B cell (primary cell): ENCODE results near the gene NEURL2. TPM values are rescaled to one million over a fixed set of nuclear protein-coding genes. Genes with fewer than 3 reads are reported as not detected.

Experiments
- ATAC-seq: fragments of 200-7000 bp; cut with Tn5 transposase; one replicate; pipeline ENCODE4 v1.10.0; 2021; ENCODE audit warnings: low read depth, mild to moderate bottlenecking, moderate number of reproducible peaks, moderate library complexity
- CTCF ChIA-PET: fragments of 350-600 bp; sonication (Branson Sonifier 250); formaldehyde crosslinking; loops from one replicate; lab custom pipeline; 2021; ENCODE audit warnings: antibody characterized with exemption, inconsistent platforms; lab: Charles Lee
- POLR2A ChIA-PET: fragments of 350-600 bp; sonication (Branson Sonifier 250); formaldehyde crosslinking; loops from one replicate; lab custom pipeline; 2021; ENCODE audit warnings: antibody characterized with exemption; lab: Charles Lee
- DNase-seq: peaks from one replicate; pipeline ENCODE4 v3.0.0; 2013
- H2AFZ ChIP-seq: 2 replicates; pipeline ENCODE4 v1.6.1; 2012; ENCODE audit warnings: mild to moderate bottlenecking, low read depth, low read length; ENCODE audit not compliant: insufficient read depth, poor library complexity, severe bottlenecking
- H3K27ac ChIP-seq, 2 donors: 1 replicate in 1 of 2; 2 replicates in 1 of 2; pipeline ENCODE4 v1.5.1; 2012 to 2013; ENCODE audit warnings: low read length in 2 of 2, mild to moderate bottlenecking in 2 of 2, moderate library complexity in 1 of 2
- H3K27me3 ChIP-seq, 4 experiments: fragments of 200-600 bp in 1 of 4; sonication (generic) in 1 of 4; replicated peaks in 1 of 4; 1 replicate in 2 of 4; 2 replicates in 2 of 4; pipeline versions ENCODE4 v1.6.1 to v1.7.0; 2013 to 2016; ENCODE audit warnings: low read length in 3 of 4, mild to moderate bottlenecking in 2 of 4, mixed read lengths in 1 of 4, moderate library complexity in 1 of 4; ENCODE audit not compliant: insufficient read depth in 4 of 4, control insufficient read depth in 3 of 4; ENCODE audit errors: control extremely low read depth in 1 of 4
- H3K36me3 ChIP-seq, 2 experiments: replicated peaks in 1 of 2; 1 replicate in 1 of 2; 2 replicates in 1 of 2; pipeline versions ENCODE4 v1.6.1 to v1.7.1; 2013; ENCODE audit warnings: low read length in 1 of 2; ENCODE audit not compliant: insufficient read depth in 2 of 2, control insufficient read depth in 1 of 2; ENCODE audit errors: control extremely low read depth in 1 of 2, extremely low read depth in 1 of 2
- H3K4me1 ChIP-seq, 2 donors: fragments of 200-600 bp in 1 of 2; sonication (generic) in 1 of 2; 1 replicate in 1 of 2; 2 replicates in 1 of 2; pipeline versions ENCODE4 v1.5.1 to v1.6.1; 2013 to 2017; ENCODE audit warnings: low read length in 2 of 2; ENCODE audit not compliant: control insufficient read depth in 2 of 2, insufficient read depth in 2 of 2
- H3K4me2 ChIP-seq: replicated peaks from 2 replicates; pipeline ENCODE3; 2012; ENCODE audit warnings: mild to moderate bottlenecking, low read depth, low read length; ENCODE audit not compliant: poor library complexity, severe bottlenecking
- H3K4me3 ChIP-seq, 5 experiments: fragments of 200-600 bp in 1 of 5; sonication (generic) in 1 of 5; 1 replicate in 3 of 5; 2 replicates in 2 of 5; pipeline versions ENCODE4 v1.5.1 to v1.7.0; 2011 to 2016; ENCODE audit warnings: low read length in 4 of 5, mild to moderate bottlenecking in 4 of 5, low read depth in 2 of 5, control low read depth in 1 of 5, moderate library complexity in 1 of 5; ENCODE audit not compliant: insufficient read depth in 1 of 5; ENCODE audit errors: control extremely low read depth in 1 of 5, extremely low read depth in 1 of 5
- H3K79me2 ChIP-seq: fragments of 200-600 bp; sonication (generic); one replicate; pipeline ENCODE4 v1.6.0; 2016; ENCODE audit warnings: low read length; ENCODE audit not compliant: control insufficient read depth, insufficient read depth
- H3K9ac ChIP-seq: fragments of 200-600 bp; sonication (generic); 2 replicates; pipeline ENCODE4 v1.6.1; 2017; ENCODE audit warnings: mild to moderate bottlenecking, low read length, moderate library complexity
- H3K9me3 ChIP-seq, 3 donors: one replicate each; pipeline versions ENCODE4 v1.6.1 to v1.7.1; 2013; ENCODE audit warnings: low read length in 2 of 3; ENCODE audit not compliant: control insufficient read depth in 2 of 3, insufficient read depth in 1 of 3; ENCODE audit errors: control extremely low read depth in 1 of 3
- H4K20me1 ChIP-seq: 2 replicates; pipeline ENCODE4 v1.6.0; 2012; ENCODE audit warnings: mild to moderate bottlenecking, low read length; ENCODE audit not compliant: insufficient read depth, control insufficient read depth, poor library complexity, severe bottlenecking
- H3K27ac Mint-ChIP-seq: one replicate; pipeline ENCODE4 v1.8.0; 2021; ENCODE audit warnings: mixed read lengths
- H3K27me3 Mint-ChIP-seq: one replicate; pipeline ENCODE4 v1.8.0; 2021; ENCODE audit warnings: mixed read lengths
- H3K4me1 Mint-ChIP-seq: one replicate; pipeline ENCODE4 v1.8.0; 2021; ENCODE audit warnings: mixed read lengths
- H3K4me3 Mint-ChIP-seq: one replicate; pipeline ENCODE4 v1.8.0; 2021; ENCODE audit warnings: mixed read lengths
- H3K9me3 Mint-ChIP-seq: one replicate; pipeline ENCODE4 v1.8.0; 2022; ENCODE audit warnings: mixed read lengths; ENCODE audit not compliant: insufficient read depth
- EZH2 ChIP-seq: IDR thresholded peaks from 2 replicates; pipeline ENCODE4 v1.6.1; 2012; ENCODE audit warnings: borderline replicate concordance, low read depth, mild to moderate bottlenecking, moderate library complexity, low read length; ENCODE audit not compliant: insufficient read depth, poor library complexity, severe bottlenecking
- WGBS: methylation state at CpG from one replicate; pipeline ENCODE4 v1.1.5; 2013; ENCODE audit warnings: missing lambda C conversion rate; ENCODE audit not compliant: insufficient coverage; 5-methylcytosine and 5-hydroxymethylcytosine counted together
- intact Hi-C: fragments of 100-400 bp; cut with micrococcal nuclease; formaldehyde crosslinking; loops from one replicate; pipeline ENCODE4 v1.10.0; 2022
- polyA plus RNA-seq: library from polyadenylated mRNA; depleted of rRNA; stranded (reverse); fragments of >200 nt; gene quantifications from 2 replicates; pipeline ENCODE4 v1.2.3, GENCODE V29; 2012
- total RNA-seq, 2 donors: library from RNA; stranded (reverse); fragments of 120-200 nt in 1 of 2; gene quantifications; 1 replicate in 1 of 2; 2 replicates in 1 of 2; pipeline versions ENCODE4 v1.2.3 to v1.2.4, GENCODE V29; 2013 to 2022
- TF ChIP-seq, protein P1 (sequence below): fragments of 200-600 bp; IDR thresholded peaks from one replicate; pipeline ENCODE4 v1.8.0; 2022; ENCODE audit warnings: antibody characterized with exemption, mild to moderate bottlenecking

NEURL2 gene
- total and polyA plus RNA-seq, 2 donors (not counting 1 experiment from before 2014, with no cell fraction given) = 3.3 to 5.4 TPM

DNA sequence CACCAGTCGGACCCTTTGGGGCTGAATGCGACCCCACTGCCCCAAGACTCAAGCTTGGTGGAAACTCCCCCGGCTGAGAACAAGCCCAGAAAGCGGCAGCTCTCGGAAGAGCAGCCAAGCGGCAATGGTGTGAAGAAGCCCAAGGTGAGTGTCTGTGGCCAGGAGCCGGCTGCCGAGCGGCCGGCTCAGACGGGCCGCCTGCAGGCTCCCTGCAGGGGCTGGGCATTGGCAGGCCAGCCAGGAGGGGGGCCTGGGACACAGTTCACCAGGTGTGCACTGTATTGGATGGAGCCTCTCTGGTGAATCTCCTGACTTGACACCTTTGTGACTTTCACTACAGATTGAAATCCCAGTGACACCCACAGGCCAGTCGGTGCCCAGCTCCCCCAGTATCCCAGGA lies 49.5 kb upstream of the NEURL2 start:
- POLR2A ChIA-PET = no interaction called here
- no peaks in the 10 kb centered on the region for H3K9me3 ChIP-seq
- WGBS = 95% methylated on average over 13 of the region's 13 CpGs
- no peak overlapping the region for H2AFZ ChIP-seq
- H3K4me1 ChIP-seq = peaks cover 4 to 8% of the 10 kb centered on the region in 2 donors
- CTCF ChIA-PET = interaction anchor here (0.8 to 1.9 kb wide), 3 partner anchors 29 to 503 kb away, joined by 3 to 5 read pairs (median 4); no protein-coding TSS in a partner anchor
- H3K4me2 ChIP-seq = no peak overlapping the region
- H3K27me3 ChIP-seq = no peaks in the 10 kb centered on the region
- intact Hi-C loops = no loop called here
- no peak for DNase-seq
- no peaks in the 10 kb centered on the region for H3K27me3 Mint-ChIP-seq
- peaks cover 16% of the 10 kb centered on the region for H3K4me1 Mint-ChIP-seq
- no peak overlapping the region for H3K27ac ChIP-seq
- no peak for ATAC-seq
- no peak overlapping the region for H3K9ac ChIP-seq
- H3K36me3 ChIP-seq = peaks cover 2 to 80% of the 10 kb centered on the region in 2 experiments
- peaks cover 39% of the 10 kb centered on the region for H3K79me2 ChIP-seq
- H3K27ac Mint-ChIP-seq = no peak overlapping the region
- peaks cover 29% of the 10 kb centered on the region for H4K20me1 ChIP-seq
- H3K4me3 Mint-ChIP-seq = no peak overlapping the region
- H3K9me3 Mint-ChIP-seq = no peaks in the 10 kb centered on the region
- TF ChIP-seq, protein P1, sequence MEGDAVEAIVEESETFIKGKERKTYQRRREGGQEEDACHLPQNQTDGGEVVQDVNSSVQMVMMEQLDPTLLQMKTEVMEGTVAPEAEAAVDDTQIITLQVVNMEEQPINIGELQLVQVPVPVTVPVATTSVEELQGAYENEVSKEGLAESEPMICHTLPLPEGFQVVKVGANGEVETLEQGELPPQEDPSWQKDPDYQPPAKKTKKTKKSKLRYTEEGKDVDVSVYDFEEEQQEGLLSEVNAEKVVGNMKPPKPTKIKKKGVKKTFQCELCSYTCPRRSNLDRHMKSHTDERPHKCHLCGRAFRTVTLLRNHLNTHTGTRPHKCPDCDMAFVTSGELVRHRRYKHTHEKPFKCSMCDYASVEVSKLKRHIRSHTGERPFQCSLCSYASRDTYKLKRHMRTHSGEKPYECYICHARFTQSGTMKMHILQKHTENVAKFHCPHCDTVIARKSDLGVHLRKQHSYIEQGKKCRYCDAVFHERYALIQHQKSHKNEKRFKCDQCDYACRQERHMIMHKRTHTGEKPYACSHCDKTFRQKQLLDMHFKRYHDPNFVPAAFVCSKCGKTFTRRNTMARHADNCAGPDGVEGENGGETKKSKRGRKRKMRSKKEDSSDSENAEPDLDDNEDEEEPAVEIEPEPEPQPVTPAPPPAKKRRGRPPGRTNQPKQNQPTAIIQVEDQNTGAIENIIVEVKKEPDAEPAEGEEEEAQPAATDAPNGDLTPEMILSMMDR = no peak
- no peak for TF ChIP-seq EZH2
- H3K4me3 ChIP-seq = no peak overlapping the region

DNA sequence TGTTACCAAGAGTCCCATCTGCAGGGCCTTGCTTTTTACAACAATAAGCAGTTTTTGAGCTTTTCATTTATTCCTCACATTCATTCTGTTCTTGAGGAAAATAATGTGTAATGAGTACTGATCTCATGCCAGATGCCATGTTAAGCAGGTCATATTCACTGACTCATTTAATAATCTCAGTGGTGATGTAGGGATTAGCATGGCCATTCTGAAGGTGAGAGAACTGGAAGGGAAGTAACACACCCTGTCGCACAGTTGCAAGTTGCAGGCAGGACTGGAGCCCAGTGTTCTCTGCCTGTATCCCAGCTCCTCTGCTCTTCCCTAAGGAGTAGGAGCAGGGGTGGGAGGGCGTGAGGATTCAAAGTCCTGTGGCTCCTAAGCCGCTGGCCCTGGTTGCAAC lies 49.0 kb upstream of the NEURL2 start:
- TF ChIP-seq, protein P1 = no peak
- TF ChIP-seq EZH2 = no peak
- no peak overlapping the region for H3K9ac ChIP-seq
- H3K27me3 ChIP-seq = no peaks in the 10 kb centered on the region
- no peak overlapping the region for H3K4me3 ChIP-seq
- Mint-ChIP-seq H3K9me3 (no peaks in the 10 kb centered on the region), H3K4me1 (peaks cover 19% of the 10 kb centered on the region), H3K27ac (no peak overlapping the region), H3K4me3 (no peak overlapping the region), H3K27me3 (no peaks in the 10 kb centered on the region)
- peaks cover 29% of the 10 kb centered on the region for H4K20me1 ChIP-seq
- ChIA-PET POLR2A (no interaction called here), CTCF (interaction anchor here (0.8 to 1.0 kb wide), 2 partner anchors 30 to 502 kb away, joined by 3 to 5 read pairs; no protein-coding TSS in a partner anchor)
- H3K4me1 ChIP-seq = peaks cover 4 to 8% of the 10 kb centered on the region in 2 donors
- no peaks in the 10 kb centered on the region for H3K9me3 ChIP-seq
- H3K4me2 ChIP-seq = no peak overlapping the region
- no peak for ATAC-seq
- no peak for DNase-seq
- no peak overlapping the region for H2AFZ ChIP-seq
- peaks cover 2 to 76% of the 10 kb centered on the region in 2 experiments for H3K36me3 ChIP-seq
- 100% methylated on average over 3 of the region's 3 CpGs for WGBS
- no peak overlapping the region for H3K27ac ChIP-seq
- peaks cover 42% of the 10 kb centered on the region for H3K79me2 ChIP-seq
- intact Hi-C loops = no loop called here
